Measurements from ENCODE around the gene PCDHB7. TPM values are rescaled to one million over a fixed set of nuclear protein-coding genes. Genes with fewer than 3 reads are reported as not detected.
"Not testable (repeated sequence)": the region's sequence is repeated elsewhere in the genome, so short reads cannot be mapped to it uniquely, and the experiment has no call there.

PCDHB7 gene
- total and polyA plus RNA-seq, 2 donors (not counting 1 experiment from before 2014, with no cell fraction given), result 0.61 to 1.5 TPM

DNA sequence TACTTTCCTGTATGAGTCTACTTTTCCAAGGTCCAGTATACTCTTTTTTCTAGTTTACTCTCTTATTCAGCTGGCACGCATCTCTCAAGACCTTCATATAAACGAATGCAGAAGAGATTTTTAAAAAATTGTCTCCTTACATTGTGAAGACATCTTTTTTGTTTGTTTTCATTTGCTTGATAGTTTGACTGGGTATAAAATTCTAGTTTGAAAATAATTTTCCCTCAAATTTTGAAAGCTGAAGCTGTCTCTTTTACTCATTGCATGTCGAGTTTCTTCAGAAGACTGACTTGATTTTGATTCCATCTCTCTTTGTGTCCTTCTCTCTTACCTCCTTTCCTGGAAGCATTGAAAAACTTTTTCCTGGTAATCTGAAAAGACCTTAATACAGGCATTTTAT, 23.9 kb downstream of the PCDHB7 start:
- Histone ChIP-seq H3K4me3 (replicated peaks in 1 of 4; ENCODE audit: control extremely low read depth in 1 of 4, insufficient read depth in 1 of 4, low read depth in 3 of 4, low read length in 4 of 4) (no peak overlapping the region), H4K20me1 (ENCODE audit: control insufficient read depth, extremely low read depth, insufficient read depth, low read length) (no peaks in the 10 kb centered on the region), H3K4me1 (ENCODE audit: control insufficient read depth, extremely low read depth, insufficient read depth, low read length) (no peaks in the 10 kb centered on the region), H3K9ac (ENCODE audit: insufficient read depth, low read length) (no peak overlapping the region), H3K79me2 (ENCODE audit: control insufficient read depth, insufficient read depth, low read length) (no peaks in the 10 kb centered on the region), H3K9me3 (ENCODE audit: control insufficient read depth, insufficient read depth, low read depth, low read length) (no peaks in the 10 kb centered on the region), H3K27me3 (ENCODE audit: control insufficient read depth, insufficient read depth, low read length) (no peaks in the 10 kb centered on the region), H3K27ac (ENCODE audit: insufficient read depth, low read length) (no peak overlapping the region), H3K36me3 (ENCODE audit: control insufficient read depth, insufficient read depth, low read length) (no peaks in the 10 kb centered on the region), H3K4me2 (ENCODE audit: extremely low read depth, insufficient read depth, low read length) (no peak overlapping the region), H2AFZ (ENCODE audit: low read length) (no peak overlapping the region)
- TF ChIP-seq EZH2 (IDR thresholded peaks at IDR 0.05; ENCODE audit: low read length, missing control alignments), result no peak
- TF ChIP-seq, protein P1, sequence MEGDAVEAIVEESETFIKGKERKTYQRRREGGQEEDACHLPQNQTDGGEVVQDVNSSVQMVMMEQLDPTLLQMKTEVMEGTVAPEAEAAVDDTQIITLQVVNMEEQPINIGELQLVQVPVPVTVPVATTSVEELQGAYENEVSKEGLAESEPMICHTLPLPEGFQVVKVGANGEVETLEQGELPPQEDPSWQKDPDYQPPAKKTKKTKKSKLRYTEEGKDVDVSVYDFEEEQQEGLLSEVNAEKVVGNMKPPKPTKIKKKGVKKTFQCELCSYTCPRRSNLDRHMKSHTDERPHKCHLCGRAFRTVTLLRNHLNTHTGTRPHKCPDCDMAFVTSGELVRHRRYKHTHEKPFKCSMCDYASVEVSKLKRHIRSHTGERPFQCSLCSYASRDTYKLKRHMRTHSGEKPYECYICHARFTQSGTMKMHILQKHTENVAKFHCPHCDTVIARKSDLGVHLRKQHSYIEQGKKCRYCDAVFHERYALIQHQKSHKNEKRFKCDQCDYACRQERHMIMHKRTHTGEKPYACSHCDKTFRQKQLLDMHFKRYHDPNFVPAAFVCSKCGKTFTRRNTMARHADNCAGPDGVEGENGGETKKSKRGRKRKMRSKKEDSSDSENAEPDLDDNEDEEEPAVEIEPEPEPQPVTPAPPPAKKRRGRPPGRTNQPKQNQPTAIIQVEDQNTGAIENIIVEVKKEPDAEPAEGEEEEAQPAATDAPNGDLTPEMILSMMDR (conservative IDR thresholded peaks at IDR 0.05 in 1 of 2, IDR thresholded peaks at IDR 0.05 in 1 of 2; ENCODE audit: low read depth in 1 of 2, low read length in 2 of 2), result no peak
- no peak for DNase-seq (ENCODE audit: low read depth in 2 of 2)

DNA sequence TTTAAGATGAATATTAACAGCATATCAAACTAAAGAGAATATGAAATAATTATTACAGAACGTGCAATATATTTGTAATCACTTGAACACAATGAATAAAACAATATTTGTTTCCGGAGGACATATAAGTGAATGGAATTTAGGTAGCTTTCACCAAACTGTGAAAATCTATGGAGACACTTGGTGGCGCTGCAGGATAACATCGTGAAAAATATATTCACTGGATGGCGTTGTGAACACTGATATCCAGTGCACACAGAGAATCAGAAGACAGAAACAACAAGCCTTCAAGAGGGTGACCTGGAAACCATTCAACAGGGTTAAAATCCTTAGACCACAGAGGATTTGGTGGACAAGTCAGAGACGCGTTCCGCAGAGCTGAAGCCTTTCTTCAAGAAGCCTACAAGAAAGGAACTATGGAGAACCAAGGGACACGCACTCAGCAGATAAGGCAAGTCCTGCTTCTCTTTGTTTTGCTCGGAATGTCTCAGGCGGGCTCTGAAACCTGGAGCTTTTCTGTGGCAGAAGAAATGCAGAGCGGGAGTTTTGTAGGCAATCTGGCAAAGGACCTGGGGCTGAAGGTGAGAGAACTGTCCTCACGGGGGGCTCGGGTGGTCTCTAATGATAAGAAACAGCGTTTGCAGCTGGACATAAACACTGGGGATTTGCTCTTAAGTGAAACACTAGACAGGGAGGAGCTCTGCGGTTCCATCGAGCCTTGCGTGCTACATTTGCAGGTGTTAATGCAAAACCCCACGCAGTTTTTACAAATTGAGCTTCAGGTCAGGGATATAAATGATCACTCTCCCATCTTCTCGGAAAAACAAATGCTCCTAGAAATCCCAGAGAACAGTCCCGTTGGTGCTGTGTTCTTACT, 27.2 kb downstream of the PCDHB7 start, which contains the start of gene PCDHB11:
PCDHB11 (plus strand) TSS at position 269 of the 877 bp plus-strand sequence; CDS start at position 417, 148 bp downstream.
- Histone ChIP-seq H2AFZ (ENCODE audit: low read length) (no peak within 1 kb of the TSS), H3K36me3 (ENCODE audit: control insufficient read depth, insufficient read depth, low read length) (no peaks in the 10 kb centered on the region), H3K4me2 (ENCODE audit: extremely low read depth, insufficient read depth, low read length) (no peak within 1 kb of the TSS), H3K4me1 (ENCODE audit: control insufficient read depth, extremely low read depth, insufficient read depth, low read length) (no peaks in the 10 kb centered on the region), H4K20me1 (ENCODE audit: control insufficient read depth, extremely low read depth, insufficient read depth, low read length) (no peaks in the 10 kb centered on the region), H3K27ac (ENCODE audit: insufficient read depth, low read length) (no peak within 1 kb of the TSS), H3K4me3 (replicated peaks in 1 of 4; ENCODE audit: control extremely low read depth in 1 of 4, insufficient read depth in 1 of 4, low read depth in 3 of 4, low read length in 4 of 4) (peak within 1 kb of the TSS in 1 of 4 experiments; percentile 25), H3K27me3 (ENCODE audit: control insufficient read depth, insufficient read depth, low read length) (no peaks in the 10 kb centered on the region), H3K79me2 (ENCODE audit: control insufficient read depth, insufficient read depth, low read length) (no peaks in the 10 kb centered on the region), H3K9me3 (ENCODE audit: control insufficient read depth, insufficient read depth, low read depth, low read length) (no peaks in the 10 kb centered on the region), H3K9ac (ENCODE audit: insufficient read depth, low read length) (no peak within 1 kb of the TSS)
- TF ChIP-seq, protein P1 (conservative IDR thresholded peaks at IDR 0.05 in 1 of 2, IDR thresholded peaks at IDR 0.05 in 1 of 2; ENCODE audit: low read depth in 1 of 2, low read length in 2 of 2), result no peak
- TF ChIP-seq EZH2 (IDR thresholded peaks at IDR 0.05; ENCODE audit: low read length, missing control alignments), result no peak
- no peak for DNase-seq (ENCODE audit: low read depth in 2 of 2)

DNA sequence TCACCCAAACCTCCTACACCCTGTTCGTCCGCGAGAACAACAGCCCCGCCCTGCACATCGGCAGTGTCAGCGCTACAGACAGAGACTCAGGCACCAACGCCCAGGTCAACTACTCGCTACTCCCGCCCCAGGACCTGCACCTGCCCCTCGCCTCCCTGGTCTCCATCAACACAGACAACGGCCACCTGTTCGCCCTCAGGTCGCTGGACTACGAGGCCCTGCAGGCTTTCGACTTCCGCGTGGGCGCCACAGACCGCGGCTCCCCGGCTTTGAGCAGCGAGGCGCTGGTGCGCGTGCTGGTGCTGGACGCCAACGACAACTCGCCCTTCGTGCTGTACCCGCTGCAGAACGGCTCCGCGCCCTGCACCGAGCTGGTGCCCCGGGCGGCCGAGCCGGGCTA, 28.7 kb downstream of the PCDHB7 start:
- H3K4me2 ChIP-seq (ENCODE audit: extremely low read depth, insufficient read depth, low read length); H3K27me3 ChIP-seq (ENCODE audit: control insufficient read depth, insufficient read depth, low read length); H3K79me2 ChIP-seq (ENCODE audit: control insufficient read depth, insufficient read depth, low read length); H3K4me3 ChIP-seq (replicated peaks in 1 of 4; ENCODE audit: control extremely low read depth in 1 of 4, insufficient read depth in 1 of 4, low read depth in 3 of 4, low read length in 4 of 4); H2AFZ ChIP-seq (ENCODE audit: low read length); H3K36me3 ChIP-seq (ENCODE audit: control insufficient read depth, insufficient read depth, low read length); H3K9ac ChIP-seq (ENCODE audit: insufficient read depth, low read length); H3K4me1 ChIP-seq (ENCODE audit: control insufficient read depth, extremely low read depth, insufficient read depth, low read length); H3K27ac ChIP-seq (ENCODE audit: insufficient read depth, low read length); H4K20me1 ChIP-seq (ENCODE audit: control insufficient read depth, extremely low read depth, insufficient read depth, low read length); H3K9me3 ChIP-seq (ENCODE audit: control insufficient read depth, insufficient read depth, low read depth, low read length); DNase-seq (ENCODE audit: low read depth in 2 of 2): not testable (repeated sequence)

DNA sequence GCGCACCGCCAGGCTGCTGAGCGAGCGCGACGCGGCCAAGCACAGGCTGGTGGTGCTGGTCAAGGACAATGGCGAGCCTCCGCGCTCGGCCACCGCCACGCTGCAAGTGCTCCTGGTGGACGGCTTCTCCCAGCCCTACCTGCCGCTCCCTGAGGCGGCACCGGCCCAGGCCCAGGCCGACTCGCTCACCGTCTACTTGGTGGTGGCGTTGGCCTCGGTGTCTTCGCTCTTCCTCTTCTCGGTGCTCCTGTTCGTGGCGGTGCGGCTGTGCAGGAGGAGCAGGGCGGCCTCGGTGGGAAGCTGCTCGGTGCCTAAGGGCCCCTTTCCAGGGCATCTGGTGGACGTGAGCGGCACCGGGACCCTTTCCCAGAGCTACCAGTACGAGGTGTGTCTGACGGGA, 29.2 kb downstream of the PCDHB7 start:
- not testable (repeated sequence) for H4K20me1 ChIP-seq (ENCODE audit: control insufficient read depth, extremely low read depth, insufficient read depth, low read length); H3K27me3 ChIP-seq (ENCODE audit: control insufficient read depth, insufficient read depth, low read length); H3K79me2 ChIP-seq (ENCODE audit: control insufficient read depth, insufficient read depth, low read length); H3K9me3 ChIP-seq (ENCODE audit: control insufficient read depth, insufficient read depth, low read depth, low read length); DNase-seq (ENCODE audit: low read depth in 2 of 2); H3K4me1 ChIP-seq (ENCODE audit: control insufficient read depth, extremely low read depth, insufficient read depth, low read length); H3K36me3 ChIP-seq (ENCODE audit: control insufficient read depth, insufficient read depth, low read length); H3K4me3 ChIP-seq (replicated peaks in 1 of 4; ENCODE audit: control extremely low read depth in 1 of 4, insufficient read depth in 1 of 4, low read depth in 3 of 4, low read length in 4 of 4); H3K4me2 ChIP-seq (ENCODE audit: extremely low read depth, insufficient read depth, low read length); H2AFZ ChIP-seq (ENCODE audit: low read length); H3K27ac ChIP-seq (ENCODE audit: insufficient read depth, low read length); H3K9ac ChIP-seq (ENCODE audit: insufficient read depth, low read length)
